ENCODE data around the gene TMEM269.

Gene TMEM269

GRCh38 chr1:42817976-42818375, 33.2 kb downstream of the TMEM269 start:
- Mint-ChIP-seq H3K27me3 (no peaks in the 10 kb centered on the region), H3K9me3 (no peaks in the 10 kb centered on the region)
- no peak for ATAC-seq

DNA sequence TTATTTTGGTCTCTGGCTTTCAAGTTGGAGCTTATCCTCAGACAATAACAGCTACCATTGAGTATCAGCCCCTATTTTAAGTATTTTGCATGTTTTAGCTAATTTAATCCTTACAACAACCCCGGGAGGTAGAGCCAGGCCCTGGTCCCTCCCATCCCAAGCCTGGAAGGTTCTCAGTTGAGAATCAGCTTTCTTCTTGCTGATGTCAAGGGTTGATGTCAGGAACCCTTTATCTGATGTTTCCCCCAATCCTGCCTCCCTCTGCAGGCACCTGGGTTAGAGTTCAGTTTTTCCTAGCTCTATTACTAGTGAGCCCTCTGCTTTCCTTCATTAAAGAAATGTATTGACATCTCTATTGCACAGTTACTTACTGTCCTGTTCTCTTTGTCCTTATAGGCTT, 36.0 kb downstream of the TMEM269 start:
- no peak overlapping the region for H3K4me3 Mint-ChIP-seq
- H3K27me3 Mint-ChIP-seq: no peaks in the 10 kb centered on the region
- no peak for DNase-seq
- H3K9me3 Mint-ChIP-seq: no peaks in the 10 kb centered on the region
- ATAC-seq: no peak
- H3K27ac Mint-ChIP-seq: no peak overlapping the region
- peaks cover 36% of the 10 kb centered on the region for H3K4me1 Mint-ChIP-seq

More at GRCh38 chr1:42817976-42818375, 33.2 kb downstream of the TMEM269 start:
- H3K4me1 Mint-ChIP-seq: peaks cover 35% of the 10 kb centered on the region
- peak overlapping the region in 1 of 2 donors; percentile 19 for H3K4me3 Mint-ChIP-seq
- no peak for DNase-seq
- no peak overlapping the region for H3K27ac Mint-ChIP-seq

DNA sequence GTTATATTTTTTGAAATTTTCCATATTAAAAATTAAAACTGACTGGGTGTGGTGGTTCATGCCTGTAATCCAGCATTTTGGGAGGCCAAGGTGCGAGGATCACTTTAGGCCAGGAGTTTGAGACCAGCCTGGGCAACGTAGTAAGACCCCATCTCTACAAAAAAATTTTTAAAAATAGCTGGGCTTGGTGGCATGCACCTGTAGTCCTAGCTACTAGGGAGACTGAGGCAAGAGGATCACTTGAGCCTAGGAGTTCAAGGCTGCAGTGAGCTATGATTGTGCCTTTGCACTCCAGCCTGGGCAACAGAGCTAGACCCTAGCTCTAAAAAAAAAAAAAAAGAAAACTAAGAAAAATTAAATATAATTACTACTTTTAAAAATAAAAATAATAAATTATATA, 36.9 kb downstream of the TMEM269 start:
- DNase-seq (no peak), ATAC-seq (no peak)
- no peaks in the 10 kb centered on the region for H3K9me3 Mint-ChIP-seq
- peaks cover 27% of the 10 kb centered on the region for H3K4me1 Mint-ChIP-seq
- no peak overlapping the region for H3K27ac Mint-ChIP-seq
- no peak overlapping the region for H3K4me3 Mint-ChIP-seq
- H3K27me3 Mint-ChIP-seq: no peaks in the 10 kb centered on the region

DNA sequence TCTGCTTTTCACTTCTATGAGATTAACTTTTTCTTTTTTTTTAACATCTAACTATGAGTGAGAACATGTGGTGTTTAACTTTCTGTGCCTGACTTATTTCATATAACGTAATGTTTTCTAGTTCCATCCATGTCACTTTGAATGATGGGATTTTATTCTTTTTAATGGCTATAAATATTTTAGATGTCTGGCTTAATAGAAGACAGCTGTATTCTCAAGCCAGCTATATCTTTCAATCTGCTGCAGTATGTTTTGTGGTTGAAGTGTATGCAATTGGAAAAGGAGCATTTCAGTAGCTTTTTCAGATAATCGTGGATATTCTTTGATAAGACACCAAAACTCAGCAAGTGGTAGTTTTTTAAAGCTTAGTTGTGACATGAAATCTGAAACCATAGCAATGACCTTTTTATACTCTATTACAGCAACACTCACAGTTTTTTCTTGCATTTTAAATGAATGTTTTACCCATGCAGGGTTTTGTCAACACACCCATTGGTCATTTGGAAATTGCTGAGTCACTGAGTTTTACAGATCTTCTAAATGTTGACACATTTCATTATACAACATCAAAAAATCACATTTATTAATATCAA, 38.1 kb downstream of the TMEM269 start:
- Mint-ChIP-seq H3K4me3 (no peak overlapping the region), H3K27me3 (no peaks in the 10 kb centered on the region), H3K27ac (peak overlapping the region in 1 of 2 donors; percentile 45), H3K9me3 (no peaks in the 10 kb centered on the region), H3K4me1 (peaks cover 19% of the 10 kb centered on the region)
- DNase-seq: no peak
- no peak for ATAC-seq

DNA sequence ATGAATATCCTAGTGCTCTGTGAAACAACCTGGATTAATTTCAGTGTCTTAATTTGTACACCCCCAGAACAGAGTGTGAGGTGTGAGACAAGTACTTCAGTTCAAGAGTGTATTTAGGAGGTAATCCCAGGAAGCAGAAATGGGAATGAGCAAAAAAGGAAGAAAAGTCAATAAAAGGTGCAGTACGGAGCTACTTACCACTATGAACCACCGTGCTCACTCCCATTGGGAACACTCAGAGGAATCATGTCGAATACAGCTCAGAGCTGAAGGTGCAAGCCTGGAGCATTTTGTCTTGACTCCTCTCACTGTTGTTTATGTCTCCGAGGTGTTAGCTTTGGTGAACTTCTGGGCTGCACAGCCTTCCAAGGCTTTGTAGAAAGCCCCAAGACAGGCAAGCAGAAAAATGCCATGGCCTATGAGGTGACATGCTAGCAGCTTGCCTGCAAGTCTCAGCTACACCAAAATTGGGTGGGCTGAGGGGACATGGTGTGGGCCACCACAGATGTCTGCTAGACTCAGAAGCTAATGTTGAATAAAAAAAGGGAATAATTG, 39.8 kb downstream of the TMEM269 start:
- Mint-ChIP-seq H3K4me1 (peaks cover 14% of the 10 kb centered on the region), H3K27ac (no peak overlapping the region), H3K9me3 (no peaks in the 10 kb centered on the region), H3K27me3 (no peaks in the 10 kb centered on the region), H3K4me3 (no peak overlapping the region)
- DNase-seq (no peak), ATAC-seq (no peak)

GRCh38 chr1:42825036-42825851, 40.5 kb downstream of the TMEM269 start:
- ATAC-seq: no peak
- Mint-ChIP-seq H3K4me1 (peaks cover 14% of the 10 kb centered on the region), H3K27ac (no peak overlapping the region), H3K4me3 (no peak overlapping the region), H3K27me3 (no peaks in the 10 kb centered on the region), H3K9me3 (no peaks in the 10 kb centered on the region)
- no peak for DNase-seq

- Mint-ChIP-seq H3K27me3 (no peaks in the 10 kb centered on the region), H3K27ac (no peak overlapping the region)
Measured at GRCh38 chr1:42830631-42831030, 45.8 kb downstream of the TMEM269 start.

GRCh38 chr1:42831273-42831672, 46.5 kb downstream of the TMEM269 start:
- Mint-ChIP-seq H3K4me3 (no peak overlapping the region), H3K4me1 (no peaks in the 10 kb centered on the region), H3K27ac (no peak overlapping the region), H3K27me3 (no peaks in the 10 kb centered on the region), H3K9me3 (no peaks in the 10 kb centered on the region)
- ATAC-seq (no peak), DNase-seq (no peak)

More at GRCh38 chr1:42830631-42831030, 45.8 kb downstream of the TMEM269 start:
- no peak overlapping the region for H3K4me3 Mint-ChIP-seq
- ATAC-seq (no peak), DNase-seq (no peak)
- no peaks in the 10 kb centered on the region for H3K4me1 Mint-ChIP-seq
- H3K9me3 Mint-ChIP-seq: no peaks in the 10 kb centered on the region

DNA sequence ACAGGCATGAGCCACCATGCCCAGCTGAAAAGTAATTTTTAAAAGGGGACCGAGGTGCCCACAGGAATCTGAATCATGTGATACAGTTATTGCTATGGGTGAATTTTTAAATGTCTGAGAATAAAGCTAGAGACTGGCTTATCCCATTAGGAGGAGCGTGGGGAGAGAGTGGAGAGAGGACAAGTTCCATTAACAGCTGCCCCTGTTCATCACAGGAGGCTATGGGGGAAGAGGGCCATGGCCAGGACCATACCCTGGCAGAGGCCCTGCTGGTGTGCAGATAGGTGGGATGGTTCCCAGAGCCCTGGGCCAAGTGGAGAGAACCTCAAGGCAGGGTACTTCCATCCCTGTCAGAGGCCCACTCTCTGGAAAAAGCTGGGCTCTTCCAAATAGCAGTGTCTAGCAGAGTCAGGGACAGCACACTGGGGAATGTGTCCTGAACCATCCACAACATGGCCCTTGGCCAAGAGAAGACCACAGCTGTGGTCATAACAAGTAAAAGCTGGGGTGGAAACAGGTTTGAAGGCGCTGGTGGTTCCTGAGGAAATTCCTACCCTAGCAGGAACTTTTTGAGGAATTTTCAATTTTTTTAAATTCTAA, 48.0 kb downstream of the TMEM269 start:
- H3K9me3 Mint-ChIP-seq: no peaks in the 10 kb centered on the region
- H3K27me3 Mint-ChIP-seq: no peaks in the 10 kb centered on the region
- no peaks in the 10 kb centered on the region for H3K4me1 Mint-ChIP-seq
- no peak overlapping the region for H3K4me3 Mint-ChIP-seq
- ATAC-seq (no peak), DNase-seq (no peak)
- H3K27ac Mint-ChIP-seq: no peak overlapping the region

GRCh38 chr1:42833981-42834380, 49.2 kb downstream of the TMEM269 start:
- no peak for DNase-seq
- H3K4me3 Mint-ChIP-seq: no peak overlapping the region
- H3K27me3 Mint-ChIP-seq: no peaks in the 10 kb centered on the region
- H3K4me1 Mint-ChIP-seq: no peaks in the 10 kb centered on the region
- no peak for ATAC-seq
- no peak overlapping the region for H3K27ac Mint-ChIP-seq
- no peaks in the 10 kb centered on the region for H3K9me3 Mint-ChIP-seq

GRCh38 chr1:42834803-42835202, 50.0 kb downstream of the TMEM269 start:
- no peak overlapping the region for H3K4me3 Mint-ChIP-seq
- peak overlapping the region in 1 of 2 donors; percentile 8 for H3K27ac Mint-ChIP-seq
- no peak for DNase-seq
- H3K4me1 Mint-ChIP-seq: no peaks in the 10 kb centered on the region
- ATAC-seq: no peak
- H3K27me3 Mint-ChIP-seq: no peaks in the 10 kb centered on the region
- H3K9me3 Mint-ChIP-seq: no peaks in the 10 kb centered on the region

- no peaks in the 10 kb centered on the region for H3K9me3 Mint-ChIP-seq
- ATAC-seq: no peak
- H3K27me3 Mint-ChIP-seq: no peaks in the 10 kb centered on the region
- H3K27ac Mint-ChIP-seq: no peak overlapping the region
- no peaks in the 10 kb centered on the region for H3K4me1 Mint-ChIP-seq
- no peak for DNase-seq
- no peak overlapping the region for H3K4me3 Mint-ChIP-seq
Measured at GRCh38 chr1:42835422-42835821, 50.6 kb downstream of the TMEM269 start.

DNA sequence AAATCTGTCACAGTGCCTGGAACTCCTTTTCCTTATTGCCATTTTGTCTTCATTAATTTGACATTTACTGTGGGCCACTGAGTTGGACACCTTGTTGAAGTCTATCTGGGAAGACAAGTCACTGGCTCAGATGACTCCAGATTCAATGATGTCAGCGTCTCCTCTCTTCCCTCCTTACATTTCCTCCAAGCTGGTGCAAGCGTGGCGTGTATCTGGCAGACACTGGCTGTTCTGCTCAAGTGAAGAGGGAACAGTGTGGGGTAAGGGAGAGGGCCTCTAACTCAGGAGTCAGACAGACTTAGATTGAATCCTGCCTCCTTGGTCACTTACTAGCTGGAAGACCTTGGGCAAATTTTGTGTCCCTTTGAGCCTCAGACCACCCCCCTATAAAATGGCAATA, 52.9 kb downstream of the TMEM269 start:
- ATAC-seq: no peak
- no peak for DNase-seq
- Mint-ChIP-seq H3K4me3 (no peak overlapping the region), H3K27me3 (no peaks in the 10 kb centered on the region), H3K9me3 (no peaks in the 10 kb centered on the region), H3K27ac (no peak overlapping the region), H3K4me1 (no peaks in the 10 kb centered on the region)

DNA sequence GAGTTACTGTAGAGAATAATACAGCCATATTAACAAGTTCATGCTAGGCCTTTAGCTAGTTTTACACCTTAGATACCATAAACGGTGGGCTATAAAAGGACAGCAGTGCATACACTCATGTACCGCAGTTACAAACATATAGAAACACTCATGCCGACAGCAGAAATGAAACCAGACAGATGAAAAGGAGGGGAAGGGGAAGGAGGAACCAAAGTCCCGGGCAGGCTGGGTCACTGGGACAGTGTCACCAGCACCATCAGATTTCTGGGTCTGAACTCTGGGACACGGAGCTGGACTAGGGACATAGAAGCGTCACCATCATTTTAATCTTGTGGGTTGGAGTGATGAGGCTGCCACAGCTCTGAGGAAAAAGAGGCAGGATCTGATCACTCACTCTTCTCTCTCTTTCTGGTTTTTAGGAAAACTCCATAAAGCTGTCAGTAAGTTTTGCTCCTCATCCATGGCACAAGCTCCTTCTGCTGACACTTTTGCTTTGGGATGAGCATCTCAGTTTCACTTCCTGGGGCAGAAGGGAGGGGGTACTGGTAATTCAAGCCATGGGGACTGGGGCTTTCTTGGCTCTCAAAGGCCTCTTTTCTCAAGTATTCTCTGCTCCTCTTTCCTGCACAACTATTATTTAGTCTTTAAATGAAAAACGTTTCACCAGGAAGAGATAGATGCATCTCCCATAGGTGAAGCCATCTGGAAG, 53.8 kb downstream of the TMEM269 start:
- Mint-ChIP-seq H3K4me3 (no peak overlapping the region), H3K27me3 (no peaks in the 10 kb centered on the region), H3K4me1 (no peaks in the 10 kb centered on the region), H3K9me3 (no peaks in the 10 kb centered on the region), H3K27ac (no peak overlapping the region)
- ATAC-seq (no peak), DNase-seq (no peak)

DNA sequence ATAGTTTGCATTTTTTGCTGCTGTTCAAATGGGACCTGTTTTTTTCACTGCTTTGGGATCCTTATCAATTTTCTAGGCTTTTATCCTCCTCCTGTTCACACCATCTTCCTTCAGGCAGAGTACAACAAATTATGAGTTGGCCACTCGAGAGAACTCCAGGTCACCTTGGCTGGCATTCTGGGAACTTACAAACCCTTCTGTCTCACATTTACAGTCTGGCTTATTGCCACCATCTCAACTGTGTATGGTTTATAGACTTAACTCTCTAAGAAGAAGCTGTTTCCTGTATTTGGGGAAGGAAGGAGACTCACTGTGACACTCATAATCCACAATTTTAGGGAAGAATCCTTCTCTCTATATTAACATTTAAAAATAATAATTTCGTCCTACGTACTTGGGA, 56.2 kb downstream of the TMEM269 start:
- H3K27ac Mint-ChIP-seq: no peak overlapping the region
- H3K9me3 Mint-ChIP-seq: no peaks in the 10 kb centered on the region
- H3K4me3 Mint-ChIP-seq: no peak overlapping the region
- DNase-seq (no peak), ATAC-seq (no peak)
- no peaks in the 10 kb centered on the region for H3K4me1 Mint-ChIP-seq
- no peaks in the 10 kb centered on the region for H3K27me3 Mint-ChIP-seq
